ENCODE results near the gene QRICH1. TPM values are rescaled to one million over a fixed set of nuclear protein-coding genes. Genes with fewer than 3 reads are reported as not detected.

Gene QRICH1
- total and polyA plus RNA-seq, 2 of the 4 experiments (the other 2 are of a cell fraction) = 62.7 to 77.3 TPM

DNA sequence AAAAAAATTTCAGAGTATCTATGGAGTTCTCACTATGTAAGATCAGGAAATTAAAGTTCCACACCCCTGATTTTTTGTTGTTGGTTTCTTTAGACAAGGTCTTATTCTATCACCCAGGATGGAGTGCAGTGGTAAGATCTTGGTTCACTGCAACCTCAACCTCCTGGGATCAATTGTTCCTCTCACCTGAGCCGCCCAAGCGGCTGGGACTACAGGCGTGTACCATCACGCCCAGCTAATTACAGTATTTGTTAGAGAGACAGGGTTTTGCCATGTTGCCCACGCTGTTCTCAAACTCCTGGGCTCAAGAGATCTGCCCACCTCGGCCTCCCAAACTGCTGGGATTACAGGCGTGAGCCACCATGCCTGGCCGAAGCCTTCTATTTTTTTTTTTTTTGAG is 12.4 kb downstream of the QRICH1 start:
- CTCF ChIA-PET = no interaction called here
- H2BK120ac ChIP-seq (ENCODE audit: low read depth, low read length) = no peak overlapping the region
- in situ Hi-C loops (cut with MboI; ENCODE audit: low sequenced_read_pairs) = no loop called here

More for the DNA sequence above, 12.4 kb downstream of the QRICH1 start:
- no peaks in the 10 kb centered on the region for H3K27me3 ChIP-seq (ENCODE audit: control insufficient read depth, insufficient read depth, low read length)
- no peak overlapping the region for H3K9ac ChIP-seq (ENCODE audit: low read depth, low read length)
- intact Hi-C loops (cut with micrococcal nuclease) = no loop called here
- POLR2A ChIA-PET (ENCODE audit: unreplicated experiment) = no interaction called here
- no peak overlapping the region for H3K27ac ChIP-seq (ENCODE audit: insufficient read depth, low read length)
- no peak overlapping the region for H2AK5ac ChIP-seq (ENCODE audit: low read depth, low read length)
- peaks cover 20% of the 10 kb centered on the region for H3K36me3 ChIP-seq (ENCODE audit: control insufficient read depth, insufficient read depth, low read length)
- no peaks in the 10 kb centered on the region for H3K9me1 ChIP-seq (ENCODE audit: insufficient read depth, low read length)
- H2BK15ac ChIP-seq (ENCODE audit: low read depth, low read length) = no peak overlapping the region
- no peaks in the 10 kb centered on the region for H3K4me1 ChIP-seq (ENCODE audit: control insufficient read depth, insufficient read depth, low read length)
- H2AK9ac ChIP-seq (replicated peaks; ENCODE audit: low read depth, low read length, poor library complexity) = no peak overlapping the region
- no peak overlapping the region for H3K14ac ChIP-seq (replicated peaks; ENCODE audit: low read depth, low read length)
- DNase-seq = no peak
- H4K8ac ChIP-seq (ENCODE audit: low read depth in 2 of 2, low read length in 2 of 2) = no peak overlapping the region
- 95% methylated on average over 4 of the region's 8 CpGs; no CpG with 5 or more reads in 1 of the 2 experiments for WGBS, 2 experiments (ENCODE audit: extremely low coverage in 2 of 2, insufficient read length in 1 of 2)
- H2BK5ac ChIP-seq (ENCODE audit: low read depth, low read length, poor library complexity, severe bottlenecking) = no peak overlapping the region
- TF ChIP-seq RCOR1 (IDR thresholded peaks at IDR 0.05; ENCODE audit: insufficient replicate concordance, low read length) = no peak
- TF ChIP-seq CEBPB (IDR thresholded peaks at IDR 0.05; ENCODE audit: low read depth, low read length) = no peak
- no peak for TF ChIP-seq MAFK (IDR thresholded peaks at IDR 0.05; ENCODE audit: low read depth, low read length)
- no peak for TF ChIP-seq POLR2A (IDR thresholded peaks at IDR 0.05; ENCODE audit: low read depth, low read length)
- TF ChIP-seq RFX5 (IDR thresholded peaks at IDR 0.05; ENCODE audit: low read depth, low read length) = no peak
- TF ChIP-seq RAD21 (IDR thresholded peaks at IDR 0.05; ENCODE audit: low read length) = no peak
- TF ChIP-seq MXI1 (IDR thresholded peaks at IDR 0.05; ENCODE audit: borderline replicate concordance, low read depth, low read length) = no peak
- TF ChIP-seq SMC3 (IDR thresholded peaks at IDR 0.05; ENCODE audit: low read depth, low read length) = no peak
- TF ChIP-seq NFE2L2 (IDR thresholded peaks at IDR 0.05; ENCODE audit: low read depth, low read length) = no peak
- TF ChIP-seq, protein P1, sequence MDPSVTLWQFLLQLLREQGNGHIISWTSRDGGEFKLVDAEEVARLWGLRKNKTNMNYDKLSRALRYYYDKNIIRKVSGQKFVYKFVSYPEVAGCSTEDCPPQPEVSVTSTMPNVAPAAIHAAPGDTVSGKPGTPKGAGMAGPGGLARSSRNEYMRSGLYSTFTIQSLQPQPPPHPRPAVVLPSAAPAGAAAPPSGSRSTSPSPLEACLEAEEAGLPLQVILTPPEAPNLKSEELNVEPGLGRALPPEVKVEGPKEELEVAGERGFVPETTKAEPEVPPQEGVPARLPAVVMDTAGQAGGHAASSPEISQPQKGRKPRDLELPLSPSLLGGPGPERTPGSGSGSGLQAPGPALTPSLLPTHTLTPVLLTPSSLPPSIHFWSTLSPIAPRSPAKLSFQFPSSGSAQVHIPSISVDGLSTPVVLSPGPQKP (IDR thresholded peaks at IDR 0.05; ENCODE audit: borderline replicate concordance, low read depth, low read length) = no peak
- TF ChIP-seq BHLHE40 (IDR thresholded peaks at IDR 0.05; ENCODE audit: low read depth, low read length) = no peak
- no peak for TF ChIP-seq MAZ (IDR thresholded peaks at IDR 0.05; ENCODE audit: borderline replicate concordance, low read depth, low read length)
- TF ChIP-seq FOS (IDR thresholded peaks at IDR 0.05; ENCODE audit: low read depth, low read length) = no peak
- no peak for TF ChIP-seq CHD1 (IDR thresholded peaks at IDR 0.05; ENCODE audit: low read depth, low read length)
- TF ChIP-seq, protein P2, sequence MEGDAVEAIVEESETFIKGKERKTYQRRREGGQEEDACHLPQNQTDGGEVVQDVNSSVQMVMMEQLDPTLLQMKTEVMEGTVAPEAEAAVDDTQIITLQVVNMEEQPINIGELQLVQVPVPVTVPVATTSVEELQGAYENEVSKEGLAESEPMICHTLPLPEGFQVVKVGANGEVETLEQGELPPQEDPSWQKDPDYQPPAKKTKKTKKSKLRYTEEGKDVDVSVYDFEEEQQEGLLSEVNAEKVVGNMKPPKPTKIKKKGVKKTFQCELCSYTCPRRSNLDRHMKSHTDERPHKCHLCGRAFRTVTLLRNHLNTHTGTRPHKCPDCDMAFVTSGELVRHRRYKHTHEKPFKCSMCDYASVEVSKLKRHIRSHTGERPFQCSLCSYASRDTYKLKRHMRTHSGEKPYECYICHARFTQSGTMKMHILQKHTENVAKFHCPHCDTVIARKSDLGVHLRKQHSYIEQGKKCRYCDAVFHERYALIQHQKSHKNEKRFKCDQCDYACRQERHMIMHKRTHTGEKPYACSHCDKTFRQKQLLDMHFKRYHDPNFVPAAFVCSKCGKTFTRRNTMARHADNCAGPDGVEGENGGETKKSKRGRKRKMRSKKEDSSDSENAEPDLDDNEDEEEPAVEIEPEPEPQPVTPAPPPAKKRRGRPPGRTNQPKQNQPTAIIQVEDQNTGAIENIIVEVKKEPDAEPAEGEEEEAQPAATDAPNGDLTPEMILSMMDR (conservative IDR thresholded peaks at IDR 0.05; ENCODE audit: low read depth, low read length) = no peak
- TF ChIP-seq, protein P3, sequence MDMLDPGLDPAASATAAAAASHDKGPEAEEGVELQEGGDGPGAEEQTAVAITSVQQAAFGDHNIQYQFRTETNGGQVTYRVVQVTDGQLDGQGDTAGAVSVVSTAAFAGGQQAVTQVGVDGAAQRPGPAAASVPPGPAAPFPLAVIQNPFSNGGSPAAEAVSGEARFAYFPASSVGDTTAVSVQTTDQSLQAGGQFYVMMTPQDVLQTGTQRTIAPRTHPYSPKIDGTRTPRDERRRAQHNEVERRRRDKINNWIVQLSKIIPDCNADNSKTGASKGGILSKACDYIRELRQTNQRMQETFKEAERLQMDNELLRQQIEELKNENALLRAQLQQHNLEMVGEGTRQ (IDR thresholded peaks at IDR 0.05; ENCODE audit: low read depth, low read length) = no peak
- no peak overlapping the region for H2BK20ac ChIP-seq (ENCODE audit: low read depth, low read length)
- no peaks in the 10 kb centered on the region for H3K9me3 ChIP-seq (ENCODE audit: control insufficient read depth, insufficient read depth, low read length)
- H3K4me2 ChIP-seq (ENCODE audit: low read depth, low read length) = no peak overlapping the region
- BruUV-seq (replicated peaks) = no TSS peak
- H3K4ac ChIP-seq (ENCODE audit: low read depth, low read length) = no peak overlapping the region
- no peak overlapping the region for H3K4me3 ChIP-seq (ENCODE audit: insufficient read depth, low read depth, low read length)
- H2AFZ ChIP-seq (replicated peaks; ENCODE audit: low read length, poor library complexity) = no peak overlapping the region
- dilution Hi-C loops (cut with HindIII; ENCODE audit: low sequenced_read_pairs, unreplicated experiment) = no loop called here
- H3K79me1 ChIP-seq (ENCODE audit: low read depth in 1 of 2, low read length in 2 of 2) = peaks cover 18 to 44% of the 10 kb centered on the region in 2 experiments
- H4K91ac ChIP-seq (ENCODE audit: insufficient read depth, low read depth, low read length) = no peak overlapping the region
- peaks cover 29% of the 10 kb centered on the region for H4K20me1 ChIP-seq (ENCODE audit: insufficient read depth, low read length)
- H3K56ac ChIP-seq (ENCODE audit: extremely low read depth, insufficient read depth, low read length) = no peak overlapping the region
- no peak overlapping the region for H3K18ac ChIP-seq (ENCODE audit: low read depth, low read length)
- no peak overlapping the region for H3K23ac ChIP-seq (ENCODE audit: low read depth, low read length)
- no peak overlapping the region for H4K5ac ChIP-seq (ENCODE audit: low read depth, low read length)
- ATAC-seq (ENCODE audit: low read depth) = no peak
